Stimulated activated CD4-positive, alpha-beta T cell treated with anti-CD3 and anti-CD28 coated beads, Interleukin-4, amount 100 ng/mL, for 48 hours (primary cell): ENCODE measurements around the gene U2SURP.

Experiments
- DNase-seq, 2 donors: peaks; one replicate each; pipeline ENCODE4 v3.0.0-alpha.2; 2020; ENCODE audit warnings: low read depth in 2 of 2

U2SURP gene

GRCh38 chr3:143001369-143002082 is at the start of gene U2SURP:
Gene U2SURP (plus strand): TSS chr3:143001570. CDS start chr3:143001629, 59 bp downstream.
- peak; percentile 79 to 89 for DNase-seq

DNA sequence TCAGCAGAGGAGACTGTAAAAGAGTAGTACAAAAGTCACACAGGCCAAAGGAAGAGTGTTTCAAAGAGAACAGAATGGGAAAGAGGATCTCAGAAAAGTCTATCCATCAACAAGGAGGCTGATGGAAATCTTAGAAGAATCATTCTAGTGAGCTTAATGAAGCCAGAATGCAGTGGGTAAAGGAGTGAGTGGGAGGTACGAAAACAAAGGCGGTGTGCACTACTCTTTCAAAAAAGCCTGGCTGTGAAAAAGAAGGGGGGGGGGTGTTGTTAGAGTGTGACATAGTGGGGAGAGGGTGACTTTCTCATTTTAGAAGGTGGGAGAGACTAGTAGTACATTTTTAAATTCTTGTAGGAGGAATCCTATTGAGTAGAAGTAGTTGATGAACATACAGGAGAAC is 49.6 kb upstream of the U2SURP start:
- DNase-seq = no peak

DNA sequence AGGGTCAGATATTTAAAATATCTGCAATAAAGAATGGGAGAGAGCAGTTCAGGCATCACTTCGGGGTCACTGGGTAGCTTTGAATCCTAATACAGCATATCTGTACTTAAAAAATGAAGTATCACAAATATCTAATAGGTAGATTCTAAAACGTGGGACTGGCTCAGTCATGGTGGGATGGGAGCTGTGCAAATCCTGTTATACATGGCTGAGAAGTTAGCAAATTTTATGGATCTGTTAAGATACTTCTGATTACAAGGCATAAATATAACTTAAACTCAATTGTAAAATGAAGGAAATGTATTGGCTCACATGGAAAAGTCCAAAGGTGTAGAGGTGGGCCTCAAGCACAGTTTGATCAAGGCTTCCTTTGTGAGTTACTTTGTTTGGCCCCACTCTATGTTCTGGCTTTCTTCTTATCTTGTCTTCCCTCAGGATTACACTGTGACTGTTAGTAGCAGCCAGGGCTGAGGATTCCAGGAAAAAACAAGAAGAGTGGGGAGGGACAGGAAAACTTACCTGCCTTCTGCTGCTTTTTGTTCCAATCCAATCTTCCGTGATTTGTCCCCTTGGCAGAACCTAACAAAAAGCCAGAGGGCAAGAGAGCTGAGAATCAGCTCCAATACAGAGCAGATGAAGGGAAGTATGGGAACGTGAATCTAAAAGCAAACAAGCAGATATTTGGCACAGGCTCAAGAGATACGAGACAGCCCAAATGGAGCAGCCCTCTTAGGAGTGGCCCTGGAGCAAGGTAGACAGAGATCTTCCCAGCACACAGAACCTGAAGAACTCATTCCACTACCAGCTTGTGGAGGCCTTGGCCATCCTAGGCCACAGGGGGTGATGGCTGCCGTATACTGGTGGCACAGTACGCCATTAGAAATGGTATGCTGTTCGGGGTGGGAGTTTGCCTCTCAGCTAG is 48.8 kb upstream of the U2SURP start:
- DNase-seq = no peak

DNA sequence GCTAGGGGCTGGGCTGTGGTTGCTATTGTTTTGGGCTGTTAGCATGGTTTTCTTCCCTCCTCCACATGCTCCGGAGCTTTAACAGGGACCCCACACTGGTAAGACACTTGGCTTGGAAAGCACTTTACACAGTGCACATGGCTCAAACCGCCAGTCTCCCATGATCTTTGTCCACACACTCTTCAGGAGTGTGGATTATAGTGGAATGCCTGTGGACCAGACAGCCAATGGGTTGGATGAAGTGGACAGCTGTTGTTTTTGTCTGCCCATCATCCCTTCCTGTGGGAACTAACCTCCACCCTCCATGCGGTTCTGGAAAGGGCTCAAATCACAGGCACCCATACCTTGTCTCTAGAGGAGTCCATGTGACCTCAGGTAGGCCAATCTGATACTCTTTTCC is 47.9 kb upstream of the U2SURP start:
- DNase-seq = no peak

DNA sequence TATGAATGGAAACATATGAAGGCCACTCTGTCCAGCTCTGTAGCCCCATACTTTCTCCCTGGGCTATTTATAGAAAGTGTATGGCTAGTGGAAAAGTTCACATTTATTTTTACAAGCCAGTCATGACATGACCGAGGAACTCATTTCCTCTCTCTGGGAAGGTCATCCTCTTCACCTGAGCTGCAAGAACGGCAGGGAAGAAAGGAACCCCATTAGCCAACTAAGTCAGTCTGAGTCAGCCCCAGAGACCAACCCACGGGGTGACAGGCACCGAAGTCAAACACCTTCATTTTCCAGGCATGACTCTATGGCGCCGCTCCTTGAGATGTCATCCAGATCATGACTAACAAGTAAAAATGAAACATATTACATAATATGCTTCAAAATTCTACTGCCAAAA is 42.7 kb upstream of the U2SURP start:
- DNase-seq = peak in 1 of 2 donors; percentile 31

GRCh38 chr3:142960322-142960850 is 41.0 kb upstream of the U2SURP start:
- no peak for DNase-seq

DNA sequence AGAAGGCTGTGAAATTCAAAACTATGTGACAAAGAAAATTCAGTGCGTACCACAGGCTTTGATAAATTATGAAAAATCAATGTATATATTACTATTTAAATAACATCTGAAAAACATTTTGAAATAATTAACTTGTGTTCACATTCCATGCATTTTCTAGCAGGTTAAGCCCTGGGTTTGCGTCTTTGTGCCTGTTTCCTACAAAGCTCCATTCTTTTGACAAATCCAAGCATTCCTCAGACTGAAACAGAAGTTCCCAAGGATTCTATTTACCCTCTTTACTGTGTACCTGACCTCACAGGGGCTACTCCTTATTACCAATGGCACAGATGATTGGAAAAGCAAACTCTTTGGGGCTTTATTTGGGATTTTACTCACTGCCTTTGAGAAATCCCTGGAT is 39.8 kb upstream of the U2SURP start:
- no peak for DNase-seq

GRCh38 chr3:142962175-142962519 is 39.2 kb upstream of the U2SURP start:
- no peak for DNase-seq

DNA sequence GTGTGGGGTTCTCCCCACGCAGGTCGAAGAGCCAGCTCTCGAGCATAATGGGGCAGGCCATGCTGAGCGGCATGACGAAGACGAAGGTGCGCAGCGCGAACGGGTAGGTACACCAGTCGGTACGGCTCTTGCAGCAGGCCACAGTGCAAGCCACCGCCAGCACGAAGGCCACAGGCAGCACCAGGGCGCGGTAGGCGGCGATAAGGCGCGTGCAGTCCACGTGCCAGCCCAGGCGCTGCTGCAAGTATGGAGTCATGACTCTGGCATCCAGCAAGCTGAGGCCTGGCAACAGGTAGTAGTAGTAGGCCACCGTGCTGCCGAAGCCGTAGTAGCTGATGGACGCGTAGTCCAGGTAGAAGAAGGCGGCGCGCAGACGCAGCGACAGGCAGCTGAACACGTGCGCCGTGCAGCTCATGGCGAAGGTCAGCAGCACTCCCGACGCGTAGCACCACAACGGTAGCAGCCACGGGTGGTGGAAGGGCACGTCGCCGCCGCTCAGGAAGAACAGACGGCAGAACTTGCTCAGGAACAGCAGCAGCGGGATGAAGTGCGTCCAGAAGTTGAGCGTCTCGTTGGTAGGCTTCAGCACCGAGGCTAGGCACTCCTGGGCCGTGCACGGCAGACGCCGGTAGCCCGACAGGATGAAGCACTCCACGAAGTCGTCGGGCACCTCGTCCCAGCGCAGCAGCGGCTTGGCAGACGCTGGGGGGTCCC is 38.7 kb upstream of the U2SURP start:
- no peak for DNase-seq

DNA sequence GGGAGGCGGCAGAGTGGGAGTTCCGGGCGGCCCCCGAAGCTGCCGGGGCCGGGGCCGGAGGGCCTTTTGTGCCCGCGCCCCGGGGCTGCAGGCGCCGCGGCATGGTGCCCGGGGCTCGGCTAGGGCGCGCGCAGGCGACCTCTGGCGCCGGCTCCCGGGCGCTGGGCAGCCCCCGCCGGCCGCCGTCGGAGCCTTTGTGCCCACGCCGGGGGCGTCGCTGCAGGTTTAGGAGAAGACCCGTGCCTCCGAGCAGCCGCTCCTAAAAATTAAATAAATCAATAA is 38.2 kb upstream of the U2SURP start:
- DNase-seq = no peak

GRCh38 chr3:142963516-142964448 is 37.6 kb upstream of the U2SURP start, which contains the start of gene PAQR9:
Gene PAQR9 (minus strand): TSS chr3:142963674. CDS start chr3:142963336, 338 bp downstream.
- no peak for DNase-seq

DNA sequence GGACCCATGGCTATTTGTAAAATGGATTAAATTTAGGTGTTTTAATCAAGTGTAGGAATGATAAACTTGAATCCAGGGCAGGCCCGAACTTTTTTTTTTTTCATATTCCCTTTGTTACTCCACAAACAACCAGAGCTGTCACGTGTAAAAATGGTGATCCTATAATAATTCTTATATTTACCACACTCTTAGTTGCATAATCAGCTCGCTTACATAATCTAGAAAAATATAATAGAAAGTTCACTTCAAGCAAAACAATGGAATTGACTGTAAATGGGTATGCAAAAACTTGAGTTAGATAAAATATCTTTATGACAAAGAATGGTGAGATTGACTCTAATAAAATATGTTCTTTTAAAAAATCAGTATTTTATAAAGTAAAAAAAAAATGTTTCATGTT is 35.8 kb upstream of the U2SURP start:
- DNase-seq = no peak

- DNase-seq = no peak
Measured at GRCh38 chr3:142966808-142967207, 34.6 kb upstream of the U2SURP start.

DNA sequence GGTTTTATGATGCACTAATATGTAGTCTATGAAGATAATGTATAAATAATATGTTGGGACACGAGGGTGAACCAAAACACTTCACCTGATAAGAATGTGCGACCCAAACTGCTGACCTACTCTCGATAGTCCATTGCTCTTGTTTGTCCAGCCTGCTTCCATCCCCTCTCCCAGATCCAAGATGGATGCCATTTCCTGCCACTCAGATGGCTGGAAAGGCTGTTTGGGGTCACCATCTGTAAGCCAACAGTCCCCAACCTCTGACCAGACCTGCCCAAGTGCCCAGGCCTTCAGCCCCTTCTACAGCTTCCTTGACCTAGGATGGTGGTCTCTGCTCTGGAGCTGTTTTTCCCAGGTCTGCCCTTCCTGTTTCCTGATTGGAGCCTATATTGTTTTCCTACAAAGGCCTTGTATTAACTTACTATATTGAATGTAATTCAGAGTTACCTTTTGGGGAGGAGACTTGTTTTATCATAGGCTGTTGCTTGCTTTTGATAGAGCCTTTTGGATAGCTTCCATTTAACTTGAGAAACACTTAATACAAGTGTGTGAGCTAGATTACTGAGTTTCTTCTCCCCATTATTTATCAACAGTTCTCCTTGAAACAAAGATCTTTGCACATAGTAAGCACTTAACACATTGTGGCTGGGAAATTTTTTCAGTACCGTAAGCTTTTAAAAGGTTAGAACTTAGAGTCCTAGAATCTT is 32.9 kb upstream of the U2SURP start:
- no peak for DNase-seq

DNA sequence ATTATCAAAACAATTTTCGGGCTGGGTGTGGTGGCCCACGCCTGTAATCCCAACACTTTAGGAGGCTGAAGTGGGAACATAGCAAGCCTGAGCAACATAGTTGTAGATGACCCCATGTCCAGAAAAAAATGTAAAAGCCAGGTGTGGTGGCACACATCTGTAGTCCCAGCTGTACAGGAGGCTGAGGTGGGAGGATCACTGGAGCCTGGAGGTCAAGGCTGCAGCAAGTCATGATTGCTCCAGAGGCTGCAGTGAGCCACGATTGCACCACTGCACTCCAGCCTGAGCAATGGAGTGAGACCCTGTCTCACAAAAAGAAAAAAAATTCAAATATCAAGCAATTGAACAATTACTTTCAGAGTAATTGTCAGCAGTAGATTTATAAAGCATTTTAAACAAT is 29.9 kb upstream of the U2SURP start:
- no peak for DNase-seq

- DNase-seq = no peak
Measured at GRCh38 chr3:142972092-142972753, 29.1 kb upstream of the U2SURP start.

DNA sequence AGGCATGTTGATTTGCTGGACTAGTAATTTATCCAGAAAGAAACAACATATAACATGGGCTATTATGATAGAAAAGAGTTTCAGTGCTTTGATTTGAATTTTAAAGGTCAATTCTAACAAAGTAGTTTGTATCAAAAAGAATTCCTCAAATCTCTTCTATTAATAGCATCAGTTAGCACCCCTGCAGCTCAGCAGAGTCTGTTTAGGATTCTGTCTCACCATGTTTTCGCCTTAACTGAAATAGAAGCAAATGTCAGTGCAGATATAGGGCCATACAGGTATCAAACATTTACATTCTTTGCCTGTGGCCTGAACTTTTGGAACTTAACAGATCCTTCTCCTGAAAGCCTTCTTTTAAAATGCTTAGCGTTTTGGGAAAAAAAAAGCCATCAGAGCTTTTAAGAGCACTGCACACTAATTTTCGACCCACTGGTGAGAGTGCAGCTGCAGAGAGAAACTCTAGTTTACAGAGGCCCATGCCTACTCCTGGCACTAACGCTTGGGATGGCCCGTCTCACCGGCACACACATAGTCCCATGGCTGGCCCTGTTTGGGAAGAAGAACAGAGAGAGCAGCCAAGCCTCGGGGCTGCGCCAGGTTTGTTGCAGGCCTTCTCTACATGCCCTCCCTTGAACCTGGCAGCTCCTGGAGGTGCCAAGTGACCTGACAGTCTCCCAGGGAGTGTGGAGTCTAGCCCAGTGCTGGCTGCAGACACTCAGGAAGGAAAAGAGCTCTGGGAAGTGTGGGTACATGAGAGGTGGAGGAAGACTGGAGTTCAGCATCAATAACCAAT is 28.0 kb upstream of the U2SURP start:
- DNase-seq = no peak

DNA sequence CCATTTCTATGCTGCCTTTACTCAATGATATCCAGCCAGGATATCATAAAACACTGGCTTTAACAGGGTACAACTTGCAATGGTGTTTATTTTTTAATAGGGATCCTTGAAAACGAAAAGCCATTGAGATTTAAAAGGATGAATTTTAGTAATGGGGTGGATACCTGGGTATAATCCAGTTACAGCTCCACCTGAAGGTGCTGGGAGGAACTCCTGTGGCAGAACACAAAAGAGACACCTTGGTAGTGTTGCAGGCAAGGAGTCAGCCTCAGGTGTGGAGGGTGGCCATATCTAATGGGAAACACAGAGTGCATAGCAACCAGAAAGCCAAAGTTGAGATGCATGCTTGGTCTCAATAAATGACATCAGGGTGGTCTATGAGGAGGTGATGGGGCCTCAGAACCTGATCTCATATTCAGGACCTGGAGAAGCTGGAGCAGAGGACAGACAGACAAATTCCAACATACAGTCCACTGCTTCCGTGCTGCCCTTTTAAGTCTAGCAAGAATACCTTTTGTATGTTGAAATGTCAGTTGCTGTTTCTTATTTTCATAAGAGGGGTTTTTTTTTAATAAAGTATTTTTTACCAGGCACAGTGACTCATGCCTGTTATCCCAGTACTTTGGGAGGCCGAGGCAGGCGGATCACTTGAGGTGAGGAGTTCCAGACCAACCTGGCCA is 25.9 kb upstream of the U2SURP start:
- DNase-seq = no peak
